ENCODE results near the gene WNT2B. TPM values are rescaled to one million over a fixed set of nuclear protein-coding genes. Genes with fewer than 3 reads are reported as not detected.

WNT2B gene
- total and polyA plus RNA-seq, 12 donors: 0.46 to 3.3 (median 2.2) TPM

DNA sequence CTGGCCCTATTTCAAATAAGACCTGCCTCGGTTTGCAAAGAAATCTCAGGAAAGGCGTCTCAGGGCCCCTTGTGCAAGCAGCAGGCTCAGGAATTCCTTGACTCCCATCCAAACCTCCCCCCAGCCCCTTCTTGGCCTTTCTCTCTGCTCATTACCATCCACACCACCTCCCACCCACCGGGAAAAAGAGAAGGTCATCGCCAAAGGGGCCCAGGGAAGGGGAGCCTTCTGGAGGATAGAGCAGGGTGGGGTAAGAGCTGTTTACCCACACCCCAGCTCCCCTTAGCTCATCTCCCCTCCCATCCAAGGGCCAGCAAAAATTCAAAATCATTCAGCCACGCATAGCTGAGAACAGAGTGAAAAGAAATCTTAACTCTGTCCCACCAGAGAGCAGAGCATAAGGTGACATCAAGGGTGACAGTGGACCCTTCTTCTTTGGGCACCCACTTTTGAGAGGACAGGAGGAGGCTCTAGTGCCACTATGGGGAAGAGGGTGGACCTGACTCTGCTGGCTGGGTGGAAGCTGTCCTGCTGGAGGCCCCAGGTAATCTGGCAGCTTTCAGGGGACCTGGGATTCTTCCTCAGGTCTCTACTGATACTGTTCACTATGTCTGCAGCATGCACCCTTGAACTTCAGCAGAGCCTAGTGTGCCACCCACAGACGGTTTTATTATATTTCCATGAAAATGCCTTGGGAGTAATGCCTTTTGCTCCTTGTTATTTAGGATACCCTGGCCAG lies 3.9 kb upstream of the WNT2B start:
- intact Hi-C loops (cut with DNase I): loop anchor here in 6 of 10 donors (5.0 to 10.0 kb wide), 5 partner anchors 60 to 202 kb away; partner anchors contain the start of genes RHOC (in 6 of the 6), CAPZA1 (in 2 of the 6) and ST7L (in 2 of the 6)
- WGBS, 2 donors: 66 to 72% methylated on average over 6 of the region's 6 CpGs
- DNase-seq (no peak), ATAC-seq (no peak)
- H3K27me3 ChIP-seq: peaks cover 0 to 100% (median 23%) of the 10 kb centered on the region in 7 donors
- H3K4me3 ChIP-seq: no peak overlapping the region
- TF ChIP-seq, protein P1, sequence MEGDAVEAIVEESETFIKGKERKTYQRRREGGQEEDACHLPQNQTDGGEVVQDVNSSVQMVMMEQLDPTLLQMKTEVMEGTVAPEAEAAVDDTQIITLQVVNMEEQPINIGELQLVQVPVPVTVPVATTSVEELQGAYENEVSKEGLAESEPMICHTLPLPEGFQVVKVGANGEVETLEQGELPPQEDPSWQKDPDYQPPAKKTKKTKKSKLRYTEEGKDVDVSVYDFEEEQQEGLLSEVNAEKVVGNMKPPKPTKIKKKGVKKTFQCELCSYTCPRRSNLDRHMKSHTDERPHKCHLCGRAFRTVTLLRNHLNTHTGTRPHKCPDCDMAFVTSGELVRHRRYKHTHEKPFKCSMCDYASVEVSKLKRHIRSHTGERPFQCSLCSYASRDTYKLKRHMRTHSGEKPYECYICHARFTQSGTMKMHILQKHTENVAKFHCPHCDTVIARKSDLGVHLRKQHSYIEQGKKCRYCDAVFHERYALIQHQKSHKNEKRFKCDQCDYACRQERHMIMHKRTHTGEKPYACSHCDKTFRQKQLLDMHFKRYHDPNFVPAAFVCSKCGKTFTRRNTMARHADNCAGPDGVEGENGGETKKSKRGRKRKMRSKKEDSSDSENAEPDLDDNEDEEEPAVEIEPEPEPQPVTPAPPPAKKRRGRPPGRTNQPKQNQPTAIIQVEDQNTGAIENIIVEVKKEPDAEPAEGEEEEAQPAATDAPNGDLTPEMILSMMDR (IDR thresholded peaks at IDR 0.05): no peak
- H3K9me3 ChIP-seq: no peaks in the 10 kb centered on the region
- H3K27ac ChIP-seq: no peak overlapping the region
- peaks cover 6 to 45% (median 32%) of the 10 kb centered on the region in 9 donors for H3K4me1 ChIP-seq
- no peaks in the 10 kb centered on the region for H3K36me3 ChIP-seq

DNA sequence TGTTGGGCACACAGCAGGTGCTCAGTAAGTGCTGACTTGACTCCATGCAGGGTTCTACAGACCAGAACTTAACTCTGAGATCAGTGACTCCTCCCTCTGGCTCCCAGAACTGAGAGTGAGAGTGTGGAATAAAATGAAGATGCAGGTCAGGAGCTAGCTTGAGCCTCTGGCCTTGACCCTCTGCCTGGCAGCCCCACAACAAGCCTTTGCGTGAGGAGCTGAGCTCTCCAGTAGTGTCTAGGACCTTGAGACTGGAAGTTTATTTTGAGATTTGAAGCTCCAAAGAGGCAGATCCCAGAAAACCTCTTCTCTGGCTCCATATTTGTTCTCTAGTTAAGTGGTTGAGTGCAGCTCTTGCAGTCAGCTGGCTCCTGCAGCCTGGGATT lies 3.4 kb upstream of the WNT2B start:
- intact Hi-C loops (cut with DNase I): loop anchor here in 4 of 10 donors (5.0 to 10.0 kb wide), 4 partner anchors 59 to 199 kb away; partner anchors contain the start of genes CAPZA1 (in 2 of the 4), ST7L (in 2 of the 4) and RHOC (in 1 of the 4)
- DNase-seq (no peak), ATAC-seq (no peak)
- TF ChIP-seq, protein P1 (IDR thresholded peaks at IDR 0.05): no peak
- H3K36me3 ChIP-seq: no peaks in the 10 kb centered on the region
- no peak overlapping the region for H3K27ac ChIP-seq
- H3K4me3 ChIP-seq: no peak overlapping the region
- WGBS, 2 donors: 64 to 95% methylated on average over 1 of the region's 1 CpG
- peaks cover 0 to 100% (median 23%) of the 10 kb centered on the region in 7 donors for H3K27me3 ChIP-seq
- H3K4me1 ChIP-seq: peaks cover 6 to 45% (median 32%) of the 10 kb centered on the region in 9 donors
- no peaks in the 10 kb centered on the region for H3K9me3 ChIP-seq

DNA sequence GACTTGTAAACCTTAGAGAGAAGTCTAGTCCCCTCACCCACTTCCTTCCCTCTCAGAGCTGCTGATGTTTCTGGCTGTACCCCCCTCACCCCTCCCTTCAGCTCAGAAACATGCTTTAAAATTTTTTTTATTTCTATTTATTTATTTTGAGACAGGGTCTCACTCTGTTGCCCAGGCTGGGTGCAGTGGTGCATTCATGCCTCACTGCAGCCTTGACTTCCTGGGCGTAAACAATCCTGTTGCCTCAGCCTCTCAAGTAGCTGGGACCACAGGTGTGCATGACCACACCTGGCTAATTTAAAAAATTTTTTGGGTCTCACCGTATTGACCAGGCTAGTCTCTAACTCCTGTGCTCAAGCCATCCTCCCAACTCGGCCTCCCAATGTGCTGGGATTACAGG lies 2.9 kb upstream of the WNT2B start:
- Histone ChIP-seq H3K4me1 (peaks cover 6 to 45% (median 32%) of the 10 kb centered on the region in 9 donors), H3K27ac (no peak overlapping the region), H3K9me3 (no peaks in the 10 kb centered on the region), H3K4me3 (no peak overlapping the region), H3K27me3 (peaks cover 0 to 95% (median 23%) of the 10 kb centered on the region in 7 donors), H3K36me3 (no peaks in the 10 kb centered on the region)
- TF ChIP-seq, protein P1 (IDR thresholded peaks at IDR 0.05): no peak
- intact Hi-C loops (cut with DNase I): loop anchor here in 4 of 10 donors (5.0 to 10.0 kb wide), 4 partner anchors 59 to 199 kb away; partner anchors contain the start of genes CAPZA1 (in 2 of the 4), ST7L (in 2 of the 4) and RHOC (in 1 of the 4)
- DNase-seq: no peak
- ATAC-seq: no peak
- 91% methylated on average over 3 of the region's 3 CpGs for WGBS, 2 donors

DNA sequence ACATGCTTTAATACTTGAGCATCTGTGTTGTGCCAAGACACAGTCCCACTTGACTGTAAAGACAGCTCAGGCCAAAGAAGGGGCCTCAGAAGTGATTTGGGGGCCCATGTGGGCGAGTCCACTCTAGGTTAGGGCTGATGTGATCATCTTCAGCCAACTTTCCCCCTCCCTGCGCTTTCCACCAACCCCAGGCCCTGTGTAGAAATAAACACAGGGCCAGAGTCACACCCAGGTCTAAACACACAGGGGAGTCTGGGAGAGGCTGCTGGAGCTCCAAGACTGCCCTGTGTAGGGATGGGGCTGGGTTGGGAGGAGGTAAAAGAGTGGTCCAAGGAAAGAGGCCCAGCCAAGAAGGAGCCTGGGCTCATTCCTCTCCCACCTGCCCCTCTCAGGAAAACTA lies 2.5 kb upstream of the WNT2B start:
- Histone ChIP-seq H3K9me3 (no peaks in the 10 kb centered on the region), H3K4me1 (peaks cover 6 to 45% (median 29%) of the 10 kb centered on the region in 9 donors), H3K27me3 (peaks cover 0 to 91% (median 23%) of the 10 kb centered on the region in 7 donors), H3K27ac (no peak overlapping the region), H3K4me3 (no peak overlapping the region), H3K36me3 (no peaks in the 10 kb centered on the region)
- TF ChIP-seq, protein P1 (IDR thresholded peaks at IDR 0.05): no peak
- 90 to 93% methylated on average over 2 of the region's 2 CpGs for WGBS, 2 donors
- ATAC-seq (no peak), DNase-seq (no peak)
- intact Hi-C loops (cut with DNase I): loop anchor here in 4 of 10 donors (5.0 to 10.0 kb wide), 4 partner anchors 58 to 198 kb away; partner anchors contain the start of genes CAPZA1 (in 2 of the 4), ST7L (in 2 of the 4) and RHOC (in 1 of the 4)
